Tracheal epithelial cell (primary cell): ENCODE results near the gene RPS23. TPM values are rescaled to one million over a fixed set of nuclear protein-coding genes. Genes with fewer than 3 reads are reported as not detected.

Experiments used
- total RNA-seq: library from RNA; depleted of rRNA; stranded (reverse); fragments of >200 nt; gene quantifications from 2 replicates; pipeline ENCODE4 v1.2.1, GENCODE V29; 2014

The RPS23 gene
- 4,011 and 5,250 TPM in 2 replicates for total RNA-seq

DNA sequence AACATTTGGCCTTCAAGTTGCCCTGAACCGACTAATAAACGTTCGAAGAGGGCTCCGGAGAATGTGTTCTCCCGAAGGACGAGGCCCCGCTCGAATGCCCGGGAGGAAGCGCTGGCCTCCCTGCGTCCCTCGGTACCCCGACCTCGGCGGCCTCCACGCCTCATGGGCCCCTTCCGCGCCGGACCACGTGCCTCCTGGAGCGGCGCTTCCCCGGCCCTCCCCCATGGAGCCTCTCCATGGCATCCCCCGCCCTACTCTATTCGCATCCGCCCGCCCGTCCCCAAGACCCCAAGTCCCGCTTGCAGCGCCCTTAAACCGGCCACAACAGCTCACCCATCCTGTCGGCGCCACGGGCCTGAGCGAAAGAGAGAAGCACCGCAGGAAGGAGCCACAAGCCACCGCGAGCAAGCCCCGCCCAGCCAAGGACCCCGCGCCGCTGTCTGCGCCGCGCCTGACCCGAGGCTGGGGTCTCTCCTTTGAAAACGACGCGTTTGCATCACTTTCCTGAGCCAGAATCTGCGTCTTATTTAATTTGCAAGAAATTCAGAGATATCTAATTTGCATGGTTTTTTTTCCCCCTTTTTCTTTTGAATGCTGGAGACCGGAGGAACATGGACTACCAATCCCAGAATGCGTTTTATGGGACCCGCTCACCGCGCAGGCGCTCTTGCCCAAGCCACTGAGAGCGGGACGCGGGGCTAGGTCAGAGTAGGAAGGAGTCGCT, at the start of gene RPS23:
Gene RPS23 (minus strand): TSS at position 368 of the 724 bp plus-strand sequence. CDS start 31 bp downstream, at position 337.

